Retinal pigment epithelial cell (primary cell): Measurements from ENCODE around the gene LIM2.

Experiments
- DNase-seq: peaks from one replicate; pipeline ENCODE4 v3.0.0-alpha.2; 2010; ENCODE audit warnings: low read depth
- H3K4me3 ChIP-seq: 2 replicates; pipeline ENCODE4 v1.5.1; 2011; ENCODE audit warnings: mild to moderate bottlenecking, low read length, control low read depth, moderate library complexity
- CTCF ChIP-seq: conservative IDR thresholded peaks from 2 replicates; pipeline ENCODE4 v1.5.1; 2011; ENCODE audit warnings: low read depth, low read length, control low read depth, inconsistent platforms

Gene LIM2

DNA sequence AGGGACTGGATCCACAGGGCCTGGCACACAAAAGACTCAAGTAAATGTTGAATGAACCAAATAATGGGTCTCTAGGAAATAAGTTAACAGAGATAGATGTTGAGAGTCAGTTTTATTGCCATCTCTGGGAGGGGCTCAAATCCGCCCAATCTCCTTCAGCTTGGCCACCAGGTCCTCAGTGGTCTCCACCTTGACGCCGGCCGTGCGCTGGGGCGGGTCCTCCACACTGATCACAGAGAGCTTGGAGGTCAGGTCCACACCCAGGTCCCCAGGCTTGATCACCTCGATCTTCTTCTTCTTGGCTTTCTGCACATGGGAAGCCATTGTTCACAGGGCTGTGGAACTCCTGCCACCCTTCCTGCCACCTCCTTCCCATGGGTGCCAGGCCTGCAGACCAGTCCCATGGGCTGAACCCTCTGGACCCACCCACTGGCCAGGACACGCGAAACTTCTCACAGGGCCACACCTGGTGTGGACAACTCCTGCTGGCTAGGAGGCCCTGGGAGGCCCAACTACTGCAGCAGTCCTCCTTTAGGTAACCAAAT is 42.6 kb downstream of the LIM2 start:
- no peak overlapping the region for H3K4me3 ChIP-seq
- TF ChIP-seq CTCF, result no peak
- DNase-seq, result no peak

DNA sequence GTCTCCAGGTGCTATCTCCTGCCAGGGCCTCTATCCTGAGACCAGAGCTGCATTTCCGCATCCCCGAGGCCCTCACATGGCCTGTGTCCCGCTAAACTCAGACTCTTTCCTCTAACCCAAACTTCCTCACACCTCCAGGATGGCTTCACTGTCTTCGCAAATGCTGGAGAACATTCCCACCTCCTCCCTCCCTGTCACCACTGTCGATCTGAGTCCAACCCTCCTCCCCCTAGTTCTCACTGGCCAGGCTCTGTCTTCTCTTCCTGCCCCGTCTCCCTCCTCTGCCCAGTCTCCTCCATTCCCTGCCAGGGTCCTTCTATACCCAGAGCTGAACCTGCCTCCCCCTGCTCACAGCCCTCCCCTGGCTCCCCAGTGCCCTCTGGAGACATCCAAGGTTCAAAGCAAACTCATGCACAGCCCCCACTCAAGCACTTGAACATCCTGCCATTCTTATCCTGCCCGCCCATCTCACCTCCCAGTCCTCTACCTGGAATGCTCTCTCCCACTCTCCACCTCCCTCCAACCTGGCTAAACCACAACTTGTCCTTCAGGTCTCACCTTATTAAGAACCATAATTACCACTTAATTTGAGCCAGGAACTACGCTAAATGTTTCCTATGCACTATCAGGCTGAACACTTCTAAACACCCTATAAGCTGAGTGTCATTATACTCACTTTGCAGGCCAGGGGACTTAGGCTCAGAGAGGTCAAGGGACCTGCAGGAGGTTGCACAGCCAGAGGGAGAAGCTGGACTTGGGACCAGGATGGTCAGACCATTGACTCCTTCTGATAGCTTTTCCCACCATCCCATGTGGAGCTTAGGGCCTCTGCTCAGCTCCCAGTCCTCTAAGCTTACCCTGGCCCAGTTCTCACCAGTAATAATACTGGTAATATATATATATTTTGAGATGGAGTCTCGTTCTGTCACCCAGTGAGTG is 44.9 kb downstream of the LIM2 start:
- no peak for TF ChIP-seq CTCF
- H3K4me3 ChIP-seq, result no peak overlapping the region
- no peak for DNase-seq

DNA sequence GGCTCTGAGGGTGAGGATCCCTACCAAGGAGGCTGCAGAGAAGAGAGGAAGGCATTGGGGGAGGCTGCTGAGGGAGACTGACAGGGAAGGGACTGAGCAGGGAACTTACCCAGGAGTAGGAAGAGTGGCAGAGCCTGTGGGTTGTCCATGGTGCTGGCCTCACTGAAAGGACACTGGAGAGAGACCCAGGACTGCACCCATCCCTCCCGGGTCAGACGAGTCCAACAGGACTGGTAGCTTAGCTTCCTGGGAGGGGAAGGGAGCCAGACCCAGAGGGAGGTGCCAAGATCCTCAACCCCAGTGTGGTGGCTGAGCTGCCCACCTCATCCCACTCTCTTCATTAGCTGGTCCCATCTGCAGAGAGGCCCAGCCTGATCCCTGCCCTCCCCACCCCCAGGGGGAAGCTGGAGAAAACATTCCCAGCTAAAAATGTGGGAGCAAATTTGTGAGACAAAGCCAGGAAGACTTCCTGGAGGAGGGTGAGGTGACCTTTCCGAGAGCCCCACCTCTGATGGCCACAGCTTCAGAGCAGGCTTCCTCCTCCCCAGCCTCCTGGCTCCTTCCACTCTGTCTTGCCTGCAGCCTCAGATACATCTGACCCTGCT is 45.7 kb downstream of the LIM2 start, which contains the start of gene VSIG10L:
Gene VSIG10L (minus strand): TSS at position 164 of the 605 bp plus-strand sequence. CDS start 15 bp downstream, at position 149.
- H3K4me3 ChIP-seq, result no peak within 1 kb of the TSS
- TF ChIP-seq CTCF, result no peak
- no peak for DNase-seq

DNA sequence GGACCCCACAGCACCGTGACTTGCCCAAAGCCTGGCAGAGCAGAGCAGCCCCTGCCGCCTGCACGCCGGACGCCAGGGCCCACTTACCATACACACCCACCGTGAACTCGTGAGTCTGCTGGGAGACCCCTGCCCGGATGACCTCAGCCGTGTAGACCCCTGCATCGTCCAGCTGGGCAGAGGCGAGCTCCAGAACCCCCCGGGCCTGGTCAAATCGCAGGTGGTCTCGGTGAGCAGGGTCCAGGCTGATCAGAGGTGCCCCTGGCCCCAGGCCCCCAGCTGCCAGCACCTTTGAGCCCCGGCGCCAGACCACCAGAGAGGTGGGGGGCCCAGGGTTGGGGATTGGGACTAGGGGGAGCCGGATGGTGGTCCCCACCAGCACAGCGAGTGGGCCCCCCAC is 46.7 kb downstream of the LIM2 start:
- no peak for TF ChIP-seq CTCF
- no peak for DNase-seq
- no peak overlapping the region for H3K4me3 ChIP-seq

DNA sequence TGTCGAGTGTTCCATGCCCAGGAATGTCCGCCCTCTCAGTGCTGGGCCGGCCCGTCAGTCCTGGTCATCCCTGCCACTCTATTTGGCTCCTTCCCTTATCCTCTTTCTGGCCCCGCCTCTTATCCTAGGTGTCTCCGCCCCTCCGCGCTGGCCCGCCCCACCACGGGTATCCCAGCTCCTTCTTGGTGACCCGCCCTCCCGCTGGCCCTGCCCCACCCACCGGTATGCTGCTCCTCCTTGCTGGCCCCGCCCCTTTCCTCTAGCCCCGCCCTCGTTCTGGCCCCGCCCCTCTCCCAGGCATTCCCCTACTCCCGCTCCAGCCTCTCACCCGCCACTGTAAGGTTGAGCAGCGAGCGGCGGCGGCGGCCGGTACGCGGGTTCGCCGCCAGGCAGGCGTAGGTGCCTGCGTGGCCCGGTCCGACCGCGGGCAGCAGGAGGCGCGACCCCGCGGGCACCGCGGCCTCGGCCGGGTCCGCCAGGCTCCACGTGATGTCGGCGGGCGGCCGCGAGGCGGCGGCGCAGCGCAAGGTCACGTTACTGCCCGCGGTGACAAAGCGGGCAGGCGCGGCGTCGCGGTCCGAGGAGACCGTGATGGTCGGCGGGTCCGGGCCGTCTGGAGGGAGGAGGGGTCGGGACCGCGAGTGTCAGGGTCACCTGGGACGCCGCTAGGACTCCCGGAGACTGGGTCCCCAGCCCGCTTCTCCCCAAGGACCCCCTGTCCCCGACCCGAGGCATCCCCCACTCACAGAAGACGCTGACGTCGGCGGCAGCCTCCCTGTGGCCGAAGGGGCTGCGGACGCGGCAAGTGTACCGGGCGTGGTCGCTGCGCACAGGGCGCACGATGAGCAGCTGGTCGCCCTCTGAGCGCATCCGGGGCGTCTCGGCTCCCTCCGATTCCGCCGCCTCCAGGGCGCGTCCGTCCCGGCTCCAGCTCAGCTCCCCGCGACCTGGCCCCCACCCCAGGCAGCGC is 47.8 kb downstream of the LIM2 start:
- TF ChIP-seq CTCF, result no peak
- peak overlapping the region; percentile 71 for H3K4me3 ChIP-seq
- DNase-seq, result peak; percentile 81

- no peak for DNase-seq
- peak overlapping the region; percentile 71 for H3K4me3 ChIP-seq
- peak; percentile 9 for TF ChIP-seq CTCF
These were observed 48.5 kb downstream of the LIM2 start for GRCh38 chr19:51339313-51339686.
